GM18520 (cell line): ENCODE measurements around the gene TLX3.
A peak's percentile ranks its signal among the peaks of the same experiment; 100 is the strongest.
"Not testable (repeated sequence)": the region's sequence is repeated elsewhere in the genome, so short reads cannot be mapped to it uniquely, and the experiment has no call there.

Experiments used
- ATAC-seq: cut with Tn5 transposase; IDR thresholded peaks from one replicate; pipeline ENCODE4 v1.9.1; 2021; ENCODE audit not compliant: unreplicated experiment

The TLX3 gene

DNA sequence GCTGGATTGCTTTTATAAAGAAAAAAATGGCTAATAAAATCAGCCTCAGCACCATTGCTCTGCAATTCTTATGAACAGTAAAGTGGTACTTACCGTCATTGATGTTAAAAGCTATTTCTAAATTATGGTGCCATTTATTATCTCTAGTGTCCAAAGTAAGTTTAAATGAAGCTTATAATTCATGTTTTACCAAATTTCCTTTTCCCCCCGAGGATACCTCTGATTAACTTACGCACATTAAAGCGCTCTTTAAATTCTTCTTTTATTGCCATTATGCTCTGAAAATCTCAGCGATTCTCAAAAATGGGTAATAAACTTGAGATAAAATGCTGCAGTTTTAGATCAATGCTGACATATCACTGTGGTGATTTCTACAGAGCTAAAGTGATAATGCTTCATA is 13.5 kb downstream of the TLX3 start:
- no peak for ATAC-seq

DNA sequence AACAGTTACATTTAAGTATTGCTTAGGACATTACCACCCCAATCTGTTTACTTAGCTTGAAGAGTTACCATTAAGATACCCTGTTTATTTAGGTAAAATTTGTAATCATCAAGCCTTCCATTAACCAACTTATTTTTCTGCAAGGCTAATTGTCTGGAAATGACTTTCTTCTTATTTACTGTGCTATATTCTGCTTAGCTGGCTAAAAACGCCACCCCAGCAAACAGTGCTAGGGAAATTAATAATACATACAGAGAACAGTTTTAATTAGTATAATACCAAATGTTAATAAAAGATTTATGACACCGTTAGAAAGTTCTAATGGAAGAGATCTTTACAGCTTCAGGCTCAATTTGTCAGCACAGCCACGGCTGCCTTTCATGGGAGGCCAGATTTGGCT is 14.0 kb downstream of the TLX3 start:
- no peak for ATAC-seq

DNA sequence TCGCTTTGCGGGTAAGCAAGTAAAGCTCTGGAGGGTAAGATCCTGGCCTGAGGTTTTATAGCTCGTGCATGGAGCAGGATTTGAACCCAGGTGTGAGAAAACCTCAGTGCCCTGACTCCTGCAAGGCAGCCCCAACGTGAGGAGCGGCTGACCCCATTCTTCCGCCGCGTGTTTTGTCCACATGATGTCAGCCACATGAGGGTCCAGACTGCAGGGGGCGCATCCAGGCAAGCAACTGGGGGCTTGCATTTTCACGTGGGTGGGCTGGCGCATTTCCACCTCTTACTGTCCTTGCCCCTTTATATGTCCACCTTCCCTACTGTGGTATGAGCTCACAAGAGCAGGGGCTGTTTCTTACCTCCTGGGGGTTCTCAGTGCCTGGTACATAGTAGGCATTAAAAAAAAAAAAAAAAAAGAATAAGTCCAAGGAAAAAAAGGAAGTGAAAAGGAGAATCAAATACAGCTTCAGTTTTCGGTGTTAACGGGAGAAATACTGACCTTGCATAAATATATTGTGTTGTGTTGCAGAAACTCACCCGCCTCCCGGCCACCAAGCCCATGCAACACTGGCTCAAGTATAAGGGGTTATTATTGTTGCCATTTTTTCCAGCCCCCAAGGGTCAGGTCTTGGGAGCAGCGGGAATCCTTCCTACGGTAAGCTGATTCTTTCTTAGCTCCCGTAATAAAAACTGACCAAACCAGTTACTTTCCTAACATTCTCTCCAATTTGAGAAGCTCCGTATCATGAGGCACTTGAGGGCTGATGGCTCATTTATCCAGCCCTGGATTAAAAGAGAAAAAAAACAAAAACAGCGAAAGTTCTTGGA is 15.0 kb downstream of the TLX3 start:
- ATAC-seq = no peak

DNA sequence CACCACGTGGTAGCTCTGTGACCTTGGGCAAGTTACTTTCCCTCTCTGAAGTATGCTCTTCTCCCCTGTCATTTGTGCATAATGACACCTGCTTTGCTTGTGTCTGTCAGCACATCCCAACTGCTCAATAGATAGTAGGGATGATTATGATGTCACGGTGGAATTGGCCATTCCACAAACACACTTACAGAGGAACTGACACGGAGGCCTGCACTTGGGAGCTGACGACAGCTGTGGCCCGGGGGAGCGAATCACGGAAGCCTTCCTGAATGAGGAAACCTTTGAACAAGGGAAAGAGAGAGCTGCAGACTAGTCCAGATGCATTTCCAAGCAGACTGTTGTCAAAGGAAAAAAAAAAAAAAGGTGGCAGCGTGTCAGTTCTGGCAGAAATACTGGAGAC is 21.0 kb downstream of the TLX3 start:
- no peak for ATAC-seq

DNA sequence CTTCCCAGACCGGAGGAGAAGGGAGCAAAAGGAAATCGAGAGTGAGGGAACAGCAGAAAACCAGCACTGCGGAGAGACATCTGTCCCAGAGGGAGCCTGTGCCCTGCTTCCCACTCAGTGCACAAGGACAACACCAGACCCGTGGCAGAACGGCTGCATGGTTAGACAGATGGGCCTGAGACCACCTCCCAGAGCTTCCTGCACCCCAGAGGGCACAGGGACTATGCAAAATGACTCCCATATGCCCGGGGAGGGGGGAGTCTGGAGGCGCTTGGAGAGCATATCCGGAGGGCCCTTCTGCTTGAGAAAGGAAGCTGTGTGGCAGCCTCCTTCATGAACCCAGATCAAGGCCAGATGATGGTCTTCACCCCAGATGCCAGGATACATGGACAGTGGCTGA is 26.6 kb downstream of the TLX3 start:
- no peak for ATAC-seq

DNA sequence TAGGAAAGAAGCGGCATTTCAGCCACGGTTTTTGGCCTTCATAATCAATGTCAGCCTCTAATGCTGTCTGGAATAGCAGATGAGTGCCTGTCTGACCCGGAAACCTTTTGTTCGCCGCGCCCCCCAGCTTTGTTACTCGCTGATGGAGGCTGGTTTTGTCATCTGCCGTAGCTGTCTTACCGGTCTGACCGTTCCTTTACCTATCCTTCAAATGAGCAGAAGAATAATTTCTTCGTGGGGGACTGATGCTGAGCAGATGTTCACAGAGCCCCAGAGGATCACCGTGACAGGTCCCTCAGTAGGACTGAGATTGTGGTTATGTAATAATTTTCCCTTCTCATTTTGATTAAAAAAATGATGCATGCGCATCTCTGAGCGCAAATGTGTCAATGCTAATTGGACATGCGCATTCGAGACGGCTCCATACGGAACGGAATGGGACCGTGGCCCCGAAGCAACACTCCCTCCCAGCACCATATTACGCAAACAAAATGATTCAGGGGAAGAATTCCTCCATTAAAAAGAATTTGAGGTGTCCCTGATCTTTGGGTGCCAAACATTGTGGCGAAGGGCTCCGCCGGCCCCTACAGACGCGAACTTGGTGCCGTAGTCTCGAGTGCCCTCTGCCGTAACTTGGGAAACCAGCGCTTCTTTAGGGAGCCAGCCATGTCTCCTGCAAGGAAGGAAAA is 27.6 kb downstream of the TLX3 start:
- ATAC-seq = no peak

DNA sequence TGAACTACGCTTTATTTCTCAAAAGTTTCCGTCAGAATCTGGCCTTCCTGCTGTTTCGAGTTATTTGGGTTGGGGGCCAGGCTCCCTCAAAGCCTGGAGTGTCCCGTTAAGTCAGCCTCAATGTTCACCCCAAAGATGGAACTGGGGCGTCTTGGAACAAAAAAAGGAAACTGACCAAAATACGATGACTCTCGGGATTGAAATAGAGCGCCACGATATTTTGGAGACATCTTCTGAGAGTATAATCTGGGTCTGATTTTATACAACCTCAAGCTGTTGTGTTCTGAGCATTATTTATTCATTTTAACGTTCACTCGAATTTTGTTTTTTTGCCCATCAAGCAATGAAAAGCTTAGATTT is 28.1 kb downstream of the TLX3 start:
- no peak for ATAC-seq

DNA sequence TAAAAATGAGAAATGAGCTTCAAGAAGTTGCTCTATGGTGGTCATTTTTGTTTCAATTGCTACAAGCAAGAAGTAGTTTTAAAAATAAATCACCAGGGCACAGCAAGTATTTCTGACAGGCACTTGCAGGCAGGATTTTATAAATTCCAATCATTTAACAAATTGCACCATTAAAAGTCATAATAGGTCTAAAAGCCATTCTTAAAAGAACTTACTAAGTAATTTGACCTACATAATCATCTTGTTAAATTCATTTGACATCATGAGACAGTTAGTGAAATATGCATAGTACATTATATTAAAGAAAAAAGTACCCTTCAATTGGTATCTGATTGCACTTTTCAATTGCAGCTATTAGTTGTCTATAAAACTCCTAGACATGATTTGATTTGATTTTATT is 31.0 kb downstream of the TLX3 start:
- ATAC-seq = no peak

DNA sequence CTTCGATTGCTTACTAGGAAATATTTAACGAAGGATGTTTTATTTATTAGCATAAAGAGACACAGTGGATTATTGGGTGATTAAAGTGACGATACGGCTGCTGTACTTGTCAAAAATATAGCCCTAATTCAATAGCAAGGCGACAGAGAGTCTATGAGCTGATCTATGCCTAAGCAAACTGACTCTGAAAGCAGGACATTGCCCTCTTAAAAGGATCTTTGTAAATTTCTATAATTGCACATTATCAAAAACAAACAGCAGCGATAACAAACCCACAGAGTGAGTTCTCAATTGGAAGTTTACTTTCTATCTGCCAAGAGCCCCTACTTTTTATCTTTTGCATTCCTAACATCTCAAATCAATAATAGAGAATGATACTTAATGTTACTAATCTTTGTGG is 31.4 kb downstream of the TLX3 start:
- ATAC-seq = no peak

DNA sequence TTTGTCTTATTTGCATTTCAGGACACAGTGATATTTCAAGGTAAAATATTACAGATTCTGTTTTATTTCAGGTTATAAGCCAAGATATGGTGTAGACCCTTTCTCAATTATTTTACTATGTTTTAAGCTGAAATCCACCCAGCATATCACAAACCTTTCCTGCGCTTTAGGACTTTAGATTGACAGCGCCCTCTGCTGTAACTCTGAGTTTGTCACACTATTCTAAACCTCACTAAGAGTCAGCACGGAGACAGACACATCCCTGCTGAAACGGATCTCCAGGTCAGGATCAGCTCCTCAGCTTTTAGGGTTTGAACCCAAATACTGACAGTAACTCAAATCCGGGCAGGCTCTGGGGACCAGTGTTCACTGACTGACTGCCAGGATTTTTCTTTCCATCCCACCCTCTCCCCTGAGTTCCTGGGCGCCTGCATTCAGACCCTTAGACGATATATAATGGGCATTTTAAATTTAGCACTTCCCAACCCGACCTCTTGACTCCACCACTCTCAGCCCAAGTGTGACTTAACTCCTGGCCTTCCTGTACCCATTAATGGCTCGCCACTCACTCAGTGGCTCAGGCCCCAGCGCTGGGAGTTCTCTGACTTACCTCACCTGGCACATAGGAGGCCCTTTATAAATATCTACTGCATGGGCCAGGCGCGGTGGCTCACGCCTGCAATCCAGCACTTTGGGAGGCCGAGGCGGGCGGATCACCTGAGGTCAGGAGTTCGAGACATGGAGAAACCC is 33.5 kb downstream of the TLX3 start:
- no peak for ATAC-seq

DNA sequence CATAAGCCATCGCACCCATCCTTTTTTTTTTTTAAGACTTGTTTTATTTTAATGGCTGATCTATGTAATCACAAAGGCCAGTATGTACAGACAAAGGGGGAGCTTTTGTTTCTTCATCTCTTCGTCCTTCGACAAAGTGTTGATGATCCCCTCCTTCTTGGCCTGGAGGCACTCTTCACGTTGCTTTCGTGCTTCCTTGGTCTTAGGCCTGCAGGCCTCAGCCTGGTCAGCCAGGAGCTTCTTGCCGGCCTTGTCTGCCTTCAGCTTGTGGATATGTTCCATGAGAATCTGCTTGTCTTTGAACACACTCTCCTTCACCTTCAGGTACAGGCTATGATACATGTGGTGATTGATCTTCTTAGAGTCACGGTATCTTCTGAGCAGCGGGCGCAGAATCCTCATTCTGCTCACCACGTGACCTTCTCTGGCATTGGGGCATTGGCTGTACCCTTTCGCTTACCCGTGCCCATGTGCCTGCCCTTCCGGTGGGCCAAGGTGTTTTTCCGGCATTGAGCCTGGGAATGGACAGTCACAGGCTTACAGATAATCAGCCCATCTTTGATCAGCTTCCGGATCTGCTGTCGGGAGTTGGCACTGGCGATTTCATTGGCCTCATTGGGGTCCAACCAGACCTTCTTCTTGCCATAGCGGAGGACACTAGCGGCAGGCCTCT is 36.0 kb downstream of the TLX3 start:
- no peak for ATAC-seq

DNA sequence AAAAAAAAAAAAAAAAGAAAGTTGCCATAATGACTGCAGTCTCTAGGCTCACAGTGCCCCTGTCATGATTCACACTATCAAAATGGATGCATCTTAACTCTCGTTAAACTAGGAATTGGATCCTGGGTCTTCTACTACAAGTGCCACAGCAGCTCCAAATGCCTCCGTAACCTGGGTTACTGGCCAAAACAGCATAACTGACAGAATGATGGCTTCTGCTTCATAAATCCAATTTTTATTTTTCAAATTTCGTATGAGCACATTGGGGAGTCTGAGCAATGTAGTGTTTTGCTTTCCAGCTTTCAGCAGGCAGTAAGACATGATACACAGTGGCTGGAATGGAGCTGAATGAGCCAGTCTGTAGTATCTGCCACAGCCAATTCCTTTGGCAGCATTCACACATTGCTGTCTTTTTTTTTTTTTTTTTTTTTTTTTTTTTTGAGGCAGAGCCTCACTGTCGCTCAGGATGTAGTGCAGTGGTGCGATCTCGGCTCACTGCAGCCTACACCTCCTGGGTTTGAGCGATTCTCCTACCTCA is 42.6 kb downstream of the TLX3 start:
- ATAC-seq = no peak

DNA sequence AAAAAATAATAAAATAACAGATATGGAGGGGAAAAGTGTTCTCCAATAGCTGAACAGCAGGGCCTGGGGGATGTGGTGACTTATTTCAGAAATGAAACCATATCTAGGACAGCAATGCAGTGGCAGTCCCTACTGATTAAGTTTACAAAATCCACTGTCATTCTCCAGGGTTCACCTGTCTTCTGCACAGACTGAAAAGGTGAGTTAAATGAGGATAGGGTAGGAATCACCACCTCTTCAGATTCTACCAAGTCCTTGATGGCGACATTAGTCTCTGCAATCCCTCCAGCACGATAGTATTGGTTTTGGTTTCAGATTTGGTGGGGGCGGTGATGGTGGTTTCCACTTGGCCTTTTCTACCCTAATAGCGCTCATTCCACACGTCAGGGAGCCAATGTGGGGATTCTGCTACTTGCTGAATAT is 46.3 kb downstream of the TLX3 start:
- ATAC-seq = peak; percentile 79

DNA sequence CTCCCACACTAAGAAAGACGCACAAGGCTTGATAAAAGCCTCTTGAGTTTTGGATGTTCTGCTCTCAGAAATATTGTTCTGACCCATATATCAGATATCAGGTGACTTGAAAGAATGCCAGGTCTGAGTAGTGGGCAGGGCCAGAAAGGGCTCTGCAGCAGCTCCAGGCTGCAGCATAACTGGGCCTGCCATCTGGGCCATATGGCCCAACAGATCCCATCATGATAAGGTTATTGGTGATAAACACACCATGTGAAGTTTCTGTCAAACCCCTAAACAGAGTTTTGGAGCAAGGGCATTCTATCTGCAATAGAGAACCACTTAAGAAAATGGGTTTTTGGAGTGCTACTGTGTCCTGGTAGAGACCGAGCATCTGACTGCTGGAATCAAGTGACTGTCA is 48.8 kb downstream of the TLX3 start:
- no peak for ATAC-seq

DNA sequence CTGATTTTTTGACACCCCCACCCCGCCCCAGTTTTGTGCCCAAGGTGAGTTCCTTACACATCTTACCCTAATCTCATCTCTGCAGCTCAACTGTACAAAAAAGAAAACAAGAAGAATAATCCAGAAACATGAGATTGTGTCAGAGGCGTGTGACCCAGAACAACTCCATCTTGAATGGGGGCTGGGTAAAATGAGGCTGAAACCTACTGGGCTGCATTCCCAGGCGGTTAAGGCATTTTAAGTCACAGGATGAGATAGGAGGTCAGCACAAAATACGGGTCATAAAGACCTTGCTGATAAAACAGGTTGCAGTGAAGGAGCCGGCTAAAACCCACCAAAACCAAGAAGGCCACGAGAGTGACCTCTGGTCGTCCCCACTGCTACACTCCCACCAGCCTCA is 52.1 kb downstream of the TLX3 start:
- not testable (repeated sequence) for ATAC-seq
